WTC11 (cell line): ENCODE results near the gene RNF44. TPM values are rescaled to one million over a fixed set of nuclear protein-coding genes. Genes with fewer than 3 reads are reported as not detected.

ENCODE experiments used
- ATAC-seq: fragments of 200-7000 bp; cut with Tn5 transposase; 2 replicates; pipeline ENCODE4 v1.10.0; 2021; ENCODE audit warnings: mild to moderate bottlenecking, moderate library complexity
- CTCF ChIA-PET: fragments of 300-600 bp; sonication (Branson Sonifier 250); formaldehyde crosslinking; loops from one replicate; lab custom pipeline; 2021; ENCODE audit warnings: antibody characterized with exemption; lab: Charles Lee
- POLR2A ChIA-PET: fragments of 350-600 bp; sonication (Branson Sonifier 250); formaldehyde crosslinking; loops from one replicate; lab custom pipeline; 2021; ENCODE audit warnings: antibody characterized with exemption; lab: Charles Lee
- DNase-seq: peaks from one replicate; pipeline ENCODE4 v3.0.0; 2021; ENCODE audit warnings: low spot score
- H3K27ac Mint-ChIP-seq: 2 replicates; pipeline ENCODE4 v1.8.0; 2021; ENCODE audit warnings: mixed read lengths
- H3K27me3 Mint-ChIP-seq: 2 replicates; pipeline ENCODE4 v1.8.0; 2021; ENCODE audit warnings: low read depth, mild to moderate bottlenecking, moderate library complexity, mixed read lengths
- H3K36me3 Mint-ChIP-seq: 2 replicates; pipeline ENCODE4 v1.8.0; 2021; ENCODE audit warnings: mixed read lengths
- H3K4me1 Mint-ChIP-seq: 2 replicates; pipeline ENCODE4 v1.8.0; 2022; ENCODE audit warnings: mixed read lengths
- H3K4me3 Mint-ChIP-seq: 2 replicates; pipeline ENCODE4 v1.8.0; 2021; ENCODE audit warnings: mild to moderate bottlenecking, moderate library complexity, mixed read lengths
- H3K9me3 Mint-ChIP-seq: 2 replicates; pipeline ENCODE4 v1.8.0; 2021; ENCODE audit warnings: mixed read lengths
- CREM ChIP-seq: sonication (generic); formaldehyde crosslinking; IDR thresholded peaks from 2 replicates; pipeline ENCODE4 v1.8.1; 2022; ENCODE audit warnings: mild to moderate bottlenecking, missing genetic modification reagents, moderate library complexity
- ETV6 ChIP-seq: sonication (generic); formaldehyde crosslinking; IDR thresholded peaks from 2 replicates; pipeline ENCODE4 v1.8.1; 2022; ENCODE audit warnings: mild to moderate bottlenecking, missing genetic modification reagents
- FOXJ3 ChIP-seq: sonication (generic); formaldehyde crosslinking; IDR thresholded peaks from 2 replicates; pipeline ENCODE4 v1.9.0; 2021; ENCODE audit warnings: missing genetic modification reagents, mild to moderate bottlenecking, borderline replicate concordance
- JUN ChIP-seq: sonication (generic); formaldehyde crosslinking; IDR thresholded peaks from 2 replicates; pipeline ENCODE4 v1.8.0; 2023; ENCODE audit warnings: mild to moderate bottlenecking, missing genetic modification reagents
- NFE2L1 ChIP-seq: sonication (generic); formaldehyde crosslinking; IDR thresholded peaks from 2 replicates; pipeline ENCODE4 v1.8.1; 2023; ENCODE audit warnings: missing genetic modification reagents
- NR3C1 ChIP-seq: sonication (generic); formaldehyde crosslinking; conservative IDR thresholded peaks from 2 replicates; pipeline ENCODE4 v1.8.1; 2023; ENCODE audit warnings: low read depth, mild to moderate bottlenecking, missing genetic modification reagents
- SOX15 ChIP-seq: fragments of 250-450 bp; sonication (Bioruptor Pico); IDR thresholded peaks from 2 replicates; pipeline ENCODE4 v1.9.0; 2021; ENCODE audit warnings: mild to moderate bottlenecking
- TP53 ChIP-seq: sonication (generic); formaldehyde crosslinking; IDR thresholded peaks from 2 replicates; pipeline ENCODE4 v1.8.1; 2023; ENCODE audit warnings: mild to moderate bottlenecking, missing genetic modification reagents
- USF2 ChIP-seq: sonication (generic); formaldehyde crosslinking; IDR thresholded peaks from 2 replicates; pipeline ENCODE4 v1.8.1; 2023; ENCODE audit warnings: mild to moderate bottlenecking, missing genetic modification reagents, moderate library complexity
- ZBTB21 ChIP-seq: sonication (generic); formaldehyde crosslinking; IDR thresholded peaks from 2 replicates; pipeline ENCODE4 v1.8.1; 2023; ENCODE audit warnings: mild to moderate bottlenecking, missing genetic modification reagents, borderline replicate concordance
- total RNA-seq: library from RNA; stranded (reverse); gene quantifications from 3 replicates; pipeline ENCODE4 v1.2.3, GENCODE V29; 2021
- TF ChIP-seq, protein P1 (sequence below): fragments of 250-450 bp; sonication (Bioruptor Pico); IDR thresholded peaks from 2 replicates; pipeline ENCODE4 v1.9.0; 2021; ENCODE audit warnings: mild to moderate bottlenecking, borderline replicate concordance
- TF ChIP-seq, protein P2 (sequence below): sonication (generic); formaldehyde crosslinking; IDR thresholded peaks from 2 replicates; pipeline ENCODE4 v1.8.0; 2023; ENCODE audit warnings: missing genetic modification reagents, mild to moderate bottlenecking, borderline replicate concordance

Gene RNF44
- total RNA-seq, 1 experiment from 2014 or later = 233 TPM

GRCh38 chr5:176536902-176537553 lies at the start of gene RNF44 (continued):
- TF ChIP-seq JUN (0 out of 2 replicates have a peak, but pooled peaks have one; percentile 38), ETV6 (no peak)
- TF ChIP-seq, all 79 proteins: peak for 10

- CTCF ChIA-PET = no interaction called here
- peaks cover 19% of the 10 kb centered on the region for H3K27me3 Mint-ChIP-seq
- peaks cover 10% of the 10 kb centered on the region for H3K9me3 Mint-ChIP-seq
- TF ChIP-seq FOXJ3 (CRISPR knock-in tag) (no peak), ZBTB21 (CRISPR knock-in tag) (no peak), TP53 (CRISPR knock-in tag) (no peak), SOX15 (CRISPR knock-in tag) (no peak)
- TF ChIP-seq, protein P1, sequence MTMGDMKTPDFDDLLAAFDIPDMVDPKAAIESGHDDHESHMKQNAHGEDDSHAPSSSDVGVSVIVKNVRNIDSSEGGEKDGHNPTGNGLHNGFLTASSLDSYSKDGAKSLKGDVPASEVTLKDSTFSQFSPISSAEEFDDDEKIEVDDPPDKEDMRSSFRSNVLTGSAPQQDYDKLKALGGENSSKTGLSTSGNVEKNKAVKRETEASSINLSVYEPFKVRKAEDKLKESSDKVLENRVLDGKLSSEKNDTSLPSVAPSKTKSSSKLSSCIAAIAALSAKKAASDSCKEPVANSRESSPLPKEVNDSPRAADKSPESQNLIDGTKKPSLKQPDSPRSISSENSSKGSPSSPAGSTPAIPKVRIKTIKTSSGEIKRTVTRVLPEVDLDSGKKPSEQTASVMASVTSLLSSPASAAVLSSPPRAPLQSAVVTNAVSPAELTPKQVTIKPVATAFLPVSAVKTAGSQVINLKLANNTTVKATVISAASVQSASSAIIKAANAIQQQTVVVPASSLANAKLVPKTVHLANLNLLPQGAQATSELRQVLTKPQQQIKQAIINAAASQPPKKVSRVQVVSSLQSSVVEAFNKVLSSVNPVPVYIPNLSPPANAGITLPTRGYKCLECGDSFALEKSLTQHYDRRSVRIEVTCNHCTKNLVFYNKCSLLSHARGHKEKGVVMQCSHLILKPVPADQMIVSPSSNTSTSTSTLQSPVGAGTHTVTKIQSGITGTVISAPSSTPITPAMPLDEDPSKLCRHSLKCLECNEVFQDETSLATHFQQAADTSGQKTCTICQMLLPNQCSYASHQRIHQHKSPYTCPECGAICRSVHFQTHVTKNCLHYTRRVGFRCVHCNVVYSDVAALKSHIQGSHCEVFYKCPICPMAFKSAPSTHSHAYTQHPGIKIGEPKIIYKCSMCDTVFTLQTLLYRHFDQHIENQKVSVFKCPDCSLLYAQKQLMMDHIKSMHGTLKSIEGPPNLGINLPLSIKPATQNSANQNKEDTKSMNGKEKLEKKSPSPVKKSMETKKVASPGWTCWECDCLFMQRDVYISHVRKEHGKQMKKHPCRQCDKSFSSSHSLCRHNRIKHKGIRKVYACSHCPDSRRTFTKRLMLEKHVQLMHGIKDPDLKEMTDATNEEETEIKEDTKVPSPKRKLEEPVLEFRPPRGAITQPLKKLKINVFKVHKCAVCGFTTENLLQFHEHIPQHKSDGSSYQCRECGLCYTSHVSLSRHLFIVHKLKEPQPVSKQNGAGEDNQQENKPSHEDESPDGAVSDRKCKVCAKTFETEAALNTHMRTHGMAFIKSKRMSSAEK (CRISPR knock-in tag) = no peak
- H3K4me3 Mint-ChIP-seq = no peak overlapping the region
- POLR2A ChIA-PET = interaction anchor here (0.7 kb wide), 1 partner anchor 46 kb away, joined by 3 read pairs; the partner anchor contains the start of gene RNF44
- ATAC-seq (no peak), DNase-seq (no peak)
- H3K27ac Mint-ChIP-seq = no peak overlapping the region
- no peaks in the 10 kb centered on the region; the same call in 1 of the 2 replicates for H3K36me3 Mint-ChIP-seq
- H3K4me1 Mint-ChIP-seq = peaks cover 2% of the 10 kb centered on the region
These were observed 45.9 kb upstream of the RNF44 start for GRCh38 chr5:176583076-176583475.

GRCh38 chr5:176581361-176581760 lies 44.2 kb upstream of the RNF44 start:
- H3K27me3 Mint-ChIP-seq = peaks cover 18% of the 10 kb centered on the region
- H3K9me3 Mint-ChIP-seq = peaks cover 7% of the 10 kb centered on the region
- peaks cover 2% of the 10 kb centered on the region for H3K4me1 Mint-ChIP-seq
- no peak overlapping the region for H3K27ac Mint-ChIP-seq
- H3K4me3 Mint-ChIP-seq = no peak overlapping the region
- H3K36me3 Mint-ChIP-seq = no peaks in the 10 kb centered on the region; the same call in 1 of the 2 replicates
- CTCF ChIA-PET = interaction anchor here (1.0 kb wide), 1 partner anchor 66 kb away, joined by 3 read pairs; the partner anchor contains the start of gene TSPAN17
- POLR2A ChIA-PET = interaction anchor here (0.5 kb wide), 1 partner anchor 38 kb away, joined by 3 read pairs; no protein-coding TSS in a partner anchor
- DNase-seq (no peak), ATAC-seq (no peak)
- TF ChIP-seq, protein P2, sequence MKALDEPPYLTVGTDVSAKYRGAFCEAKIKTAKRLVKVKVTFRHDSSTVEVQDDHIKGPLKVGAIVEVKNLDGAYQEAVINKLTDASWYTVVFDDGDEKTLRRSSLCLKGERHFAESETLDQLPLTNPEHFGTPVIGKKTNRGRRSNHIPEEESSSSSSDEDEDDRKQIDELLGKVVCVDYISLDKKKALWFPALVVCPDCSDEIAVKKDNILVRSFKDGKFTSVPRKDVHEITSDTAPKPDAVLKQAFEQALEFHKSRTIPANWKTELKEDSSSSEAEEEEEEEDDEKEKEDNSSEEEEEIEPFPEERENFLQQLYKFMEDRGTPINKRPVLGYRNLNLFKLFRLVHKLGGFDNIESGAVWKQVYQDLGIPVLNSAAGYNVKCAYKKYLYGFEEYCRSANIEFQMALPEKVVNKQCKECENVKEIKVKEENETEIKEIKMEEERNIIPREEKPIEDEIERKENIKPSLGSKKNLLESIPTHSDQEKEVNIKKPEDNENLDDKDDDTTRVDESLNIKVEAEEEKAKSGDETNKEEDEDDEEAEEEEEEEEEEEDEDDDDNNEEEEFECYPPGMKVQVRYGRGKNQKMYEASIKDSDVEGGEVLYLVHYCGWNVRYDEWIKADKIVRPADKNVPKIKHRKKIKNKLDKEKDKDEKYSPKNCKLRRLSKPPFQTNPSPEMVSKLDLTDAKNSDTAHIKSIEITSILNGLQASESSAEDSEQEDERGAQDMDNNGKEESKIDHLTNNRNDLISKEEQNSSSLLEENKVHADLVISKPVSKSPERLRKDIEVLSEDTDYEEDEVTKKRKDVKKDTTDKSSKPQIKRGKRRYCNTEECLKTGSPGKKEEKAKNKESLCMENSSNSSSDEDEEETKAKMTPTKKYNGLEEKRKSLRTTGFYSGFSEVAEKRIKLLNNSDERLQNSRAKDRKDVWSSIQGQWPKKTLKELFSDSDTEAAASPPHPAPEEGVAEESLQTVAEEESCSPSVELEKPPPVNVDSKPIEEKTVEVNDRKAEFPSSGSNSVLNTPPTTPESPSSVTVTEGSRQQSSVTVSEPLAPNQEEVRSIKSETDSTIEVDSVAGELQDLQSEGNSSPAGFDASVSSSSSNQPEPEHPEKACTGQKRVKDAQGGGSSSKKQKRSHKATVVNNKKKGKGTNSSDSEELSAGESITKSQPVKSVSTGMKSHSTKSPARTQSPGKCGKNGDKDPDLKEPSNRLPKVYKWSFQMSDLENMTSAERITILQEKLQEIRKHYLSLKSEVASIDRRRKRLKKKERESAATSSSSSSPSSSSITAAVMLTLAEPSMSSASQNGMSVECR (CRISPR knock-in tag) = no peak
- TF ChIP-seq NFE2L1 (CRISPR knock-in tag) (no peak), USF2 (no peak), NR3C1 (CRISPR knock-in tag) (no peak), CREM (no peak)
